Chondrocyte (in vitro differentiated cells): ENCODE data around the gene COX19. TPM values are rescaled to one million over a fixed set of nuclear protein-coding genes. Genes with fewer than 3 reads are reported as not detected.

Experiments used
- DNase-seq: peaks from one replicate; pipeline ENCODE4 v3.0.0; 2021; ENCODE audit warnings: mixed read lengths, low spot score
- H3K27ac Mint-ChIP-seq: one replicate; pipeline ENCODE4 v1.8.0; 2021; ENCODE audit warnings: mild to moderate bottlenecking, moderate library complexity, mixed read lengths; ENCODE audit not compliant: unreplicated experiment
- H3K27me3 Mint-ChIP-seq: 2 replicates; pipeline ENCODE4 v1.8.0; 2021; ENCODE audit warnings: low read depth, mixed read lengths
- H3K36me3 Mint-ChIP-seq: 2 replicates; pipeline ENCODE4 v1.8.0; 2021; ENCODE audit warnings: low read depth, mixed read lengths
- H3K4me1 Mint-ChIP-seq: 2 replicates; pipeline ENCODE4 v1.8.0; 2021; ENCODE audit warnings: low read depth, mild to moderate bottlenecking, mixed read lengths
- H3K4me3 Mint-ChIP-seq: one replicate; pipeline ENCODE4 v1.8.0; 2021; ENCODE audit warnings: mild to moderate bottlenecking, moderate library complexity, mixed read lengths; ENCODE audit not compliant: unreplicated experiment
- H3K9me3 Mint-ChIP-seq: 2 replicates; pipeline ENCODE4 v1.8.0; 2021; ENCODE audit warnings: low read depth, mixed read lengths
- CTCF ChIP-seq: fragments of 200-600 bp; sonication (generic); IDR thresholded peaks from 2 replicates; pipeline ENCODE4 v1.5.0; 2021; ENCODE audit warnings: antibody characterized with exemption, mild to moderate bottlenecking, moderate library complexity
- total RNA-seq: library from RNA; stranded (reverse); gene quantifications from 3 replicates; pipeline ENCODE4 v1.2.1, GENCODE V29; 2021

The COX19 gene
- total RNA-seq, 1 donor from 2014 or later: 9.6 TPM

DNA sequence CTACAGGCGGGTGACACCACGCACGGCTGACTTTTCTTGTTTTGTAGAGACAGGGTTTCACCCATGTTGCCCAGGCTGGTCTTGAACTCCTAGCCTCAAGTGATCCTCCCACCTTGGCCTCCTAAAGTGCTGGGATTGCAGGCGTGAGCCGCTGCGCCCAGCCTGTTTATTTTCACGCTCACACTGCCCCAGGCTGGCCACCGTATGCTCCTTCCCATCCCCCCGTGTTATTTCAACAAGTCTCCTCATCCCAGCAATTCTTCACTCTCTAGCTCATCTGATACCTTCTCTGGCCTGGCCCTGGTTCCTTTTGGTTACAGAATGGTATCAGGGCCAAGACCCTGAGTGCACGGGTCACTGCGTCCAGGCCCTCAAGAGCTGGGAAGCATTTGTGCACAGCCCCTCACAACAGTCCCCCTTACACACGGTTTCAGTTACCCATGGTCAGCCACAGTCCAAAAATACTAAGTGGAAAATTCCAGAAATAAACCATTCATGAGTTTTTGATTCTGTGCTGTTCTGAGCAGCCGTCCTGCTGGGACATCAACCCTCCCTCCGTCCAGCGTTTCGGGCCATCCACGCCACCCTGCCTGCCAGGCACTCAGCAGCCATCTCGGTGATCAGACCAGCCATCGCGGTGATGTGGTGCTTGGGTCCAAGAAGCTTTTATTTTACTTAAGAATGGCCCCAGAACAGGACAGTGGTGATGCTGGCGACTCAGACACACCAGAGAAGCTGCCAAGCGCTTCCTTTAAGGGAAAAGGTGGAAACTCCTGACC lies 8.9 kb downstream of the COX19 start:
- Mint-ChIP-seq H3K27me3 (no peaks in the 10 kb centered on the region), H3K4me1 (peaks cover 26% of the 10 kb centered on the region), H3K27ac (peak overlapping the region; percentile 41), H3K36me3 (peaks cover 13% of the 10 kb centered on the region), H3K9me3 (no peaks in the 10 kb centered on the region), H3K4me3 (no peak overlapping the region)
- peak; percentile 70 for DNase-seq
- no peak for TF ChIP-seq CTCF

- TF ChIP-seq CTCF: peak; percentile 75
- DNase-seq: peak; percentile 68
- H3K36me3 Mint-ChIP-seq: peaks cover 8% of the 10 kb centered on the region
- no peak overlapping the region for H3K4me3 Mint-ChIP-seq
- peak overlapping the region; percentile 81 for H3K27ac Mint-ChIP-seq
- no peaks in the 10 kb centered on the region for H3K27me3 Mint-ChIP-seq
- peaks cover 26% of the 10 kb centered on the region for H3K4me1 Mint-ChIP-seq
- H3K9me3 Mint-ChIP-seq: no peaks in the 10 kb centered on the region
These were observed 10.7 kb downstream of the COX19 start for GRCh38 chr7:964401-965231.

- peak; percentile 87 for DNase-seq
- H3K9me3 Mint-ChIP-seq: no peaks in the 10 kb centered on the region
- H3K27ac Mint-ChIP-seq: peak overlapping the region; percentile 32
- no peak for TF ChIP-seq CTCF
- peaks cover 29% of the 10 kb centered on the region for H3K4me1 Mint-ChIP-seq
- H3K4me3 Mint-ChIP-seq: no peak overlapping the region
- peaks cover 8% of the 10 kb centered on the region for H3K36me3 Mint-ChIP-seq
- H3K27me3 Mint-ChIP-seq: no peaks in the 10 kb centered on the region
These were observed 11.9 kb downstream of the COX19 start for GRCh38 chr7:963236-964078.

- Mint-ChIP-seq H3K27me3 (no peaks in the 10 kb centered on the region), H3K36me3 (peaks cover 3% of the 10 kb centered on the region), H3K4me1 (peaks cover 29% of the 10 kb centered on the region), H3K9me3 (no peaks in the 10 kb centered on the region), H3K27ac (no peak overlapping the region), H3K4me3 (no peak overlapping the region)
- no peak for TF ChIP-seq CTCF
- peak; percentile 79 for DNase-seq
These were observed 12.8 kb downstream of the COX19 start for GRCh38 chr7:962401-963081.
